Measurements from ENCODE around the gene HSPB9. TPM values are rescaled to one million over a fixed set of nuclear protein-coding genes. Genes with fewer than 3 reads are reported as not detected.

HSPB9 gene
- total and polyA plus RNA-seq, 2 donors from 2014 or later: 0.99 TPM; not detected in 1

- FAIRE-seq (no peak), DNase-seq (no peak)
- peaks cover 0 to 16% (median 2%) of the 10 kb centered on the region in 3 donors for H3K36me3 ChIP-seq (ENCODE audit: control insufficient read depth in 2 of 3, insufficient read depth in 3 of 3, low read length in 3 of 3)
- H3K9me3 ChIP-seq (ENCODE audit: control insufficient read depth in 2 of 3, insufficient read depth in 1 of 3, low read length in 3 of 3): no peaks in the 10 kb centered on the region
- H3K4me1 ChIP-seq (ENCODE audit: control insufficient read depth in 2 of 3, insufficient read depth in 2 of 3, low read depth in 1 of 3, low read length in 3 of 3): peaks cover 0 to 22% (median 13%) of the 10 kb centered on the region in 3 donors
- H3K9ac ChIP-seq (ENCODE audit: low read length in 3 of 3): peak overlapping the region in 2 of 3 donors; percentile 29 to 75
- no peak overlapping the region for H3K4me3 ChIP-seq (ENCODE audit: low read length in 3 of 3)
- no peak for TF ChIP-seq CTCF (IDR thresholded peaks at IDR 0.05; ENCODE audit: borderline replicate concordance, extremely low read depth, insufficient read depth)
- no peaks in the 10 kb centered on the region for H3K27me3 ChIP-seq (ENCODE audit: control insufficient read depth, insufficient read depth, low read length)
- peak overlapping the region; percentile 89 to 92 for H3K27ac ChIP-seq (ENCODE audit: low read depth in 2 of 2, low read length in 2 of 2)
- intact Hi-C loops (cut with DNase I): no loop called here
These were observed 9.1 kb upstream of the HSPB9 start for GRCh38 chr17:42113293-42114069.

- H3K36me3 ChIP-seq (ENCODE audit: control insufficient read depth in 2 of 3, insufficient read depth in 3 of 3, low read length in 3 of 3): peaks cover 0 to 10% (median 2%) of the 10 kb centered on the region in 3 donors
These were observed 8.5 kb upstream of the HSPB9 start for GRCh38 chr17:42114118-42114517.

GRCh38 chr17:42116705-42117396, 5.8 kb upstream of the HSPB9 start:
- peaks cover 0 to 9% (median 2%) of the 10 kb centered on the region in 3 donors for H3K36me3 ChIP-seq (ENCODE audit: control insufficient read depth in 2 of 3, insufficient read depth in 3 of 3, low read length in 3 of 3)
- H3K4me1 ChIP-seq (ENCODE audit: control insufficient read depth in 2 of 3, insufficient read depth in 2 of 3, low read depth in 1 of 3, low read length in 3 of 3): peaks cover 0 to 17% (median 13%) of the 10 kb centered on the region in 3 donors
- H3K27ac ChIP-seq (ENCODE audit: low read depth in 2 of 2, low read length in 2 of 2): no peak overlapping the region
- no peak overlapping the region for H3K9ac ChIP-seq (ENCODE audit: low read length in 3 of 3)
- TF ChIP-seq CTCF (IDR thresholded peaks at IDR 0.05; ENCODE audit: borderline replicate concordance, extremely low read depth, insufficient read depth): peak; percentile 87
- no peaks in the 10 kb centered on the region for H3K27me3 ChIP-seq (ENCODE audit: control insufficient read depth, insufficient read depth, low read length)
- intact Hi-C loops (cut with DNase I): loop anchor here (5.0 kb wide), 1 partner anchor 155 kb away; no protein-coding TSS in a partner anchor
- no peaks in the 10 kb centered on the region for H3K9me3 ChIP-seq (ENCODE audit: control insufficient read depth in 2 of 3, insufficient read depth in 1 of 3, low read length in 3 of 3)
- H3K4me3 ChIP-seq (ENCODE audit: low read length in 3 of 3): no peak overlapping the region
- DNase-seq (peak; percentile 86 to 94 (median 89)), FAIRE-seq (peak; percentile 33)

More at GRCh38 chr17:42114118-42114517, 8.5 kb upstream of the HSPB9 start:
- no peaks in the 10 kb centered on the region for H3K27me3 ChIP-seq (ENCODE audit: control insufficient read depth, insufficient read depth, low read length)
- no peak overlapping the region for H3K27ac ChIP-seq (ENCODE audit: low read depth in 2 of 2, low read length in 2 of 2)
- no peak for TF ChIP-seq CTCF (IDR thresholded peaks at IDR 0.05; ENCODE audit: borderline replicate concordance, extremely low read depth, insufficient read depth)
- DNase-seq (no peak), FAIRE-seq (no peak)
- no peak overlapping the region for H3K4me3 ChIP-seq (ENCODE audit: low read length in 3 of 3)
- H3K9me3 ChIP-seq (ENCODE audit: control insufficient read depth in 2 of 3, insufficient read depth in 1 of 3, low read length in 3 of 3): no peaks in the 10 kb centered on the region
- H3K9ac ChIP-seq (ENCODE audit: low read length in 3 of 3): no peak overlapping the region
- peaks cover 0 to 22% (median 13%) of the 10 kb centered on the region in 3 donors for H3K4me1 ChIP-seq (ENCODE audit: control insufficient read depth in 2 of 3, insufficient read depth in 2 of 3, low read depth in 1 of 3, low read length in 3 of 3)
- intact Hi-C loops (cut with DNase I): no loop called here

All from kidney (tissue), 14 donors.